NCI-H2227 treated with DMSO at 0.1 percent for 48 hours (cell line): Measurements from ENCODE around the gene UBA1.

ENCODE experiments used
- DNase-seq: peaks from one replicate; lab custom pipeline; 2025; lab: John Stamatoyannopoulos, UW

The UBA1 gene

DNA sequence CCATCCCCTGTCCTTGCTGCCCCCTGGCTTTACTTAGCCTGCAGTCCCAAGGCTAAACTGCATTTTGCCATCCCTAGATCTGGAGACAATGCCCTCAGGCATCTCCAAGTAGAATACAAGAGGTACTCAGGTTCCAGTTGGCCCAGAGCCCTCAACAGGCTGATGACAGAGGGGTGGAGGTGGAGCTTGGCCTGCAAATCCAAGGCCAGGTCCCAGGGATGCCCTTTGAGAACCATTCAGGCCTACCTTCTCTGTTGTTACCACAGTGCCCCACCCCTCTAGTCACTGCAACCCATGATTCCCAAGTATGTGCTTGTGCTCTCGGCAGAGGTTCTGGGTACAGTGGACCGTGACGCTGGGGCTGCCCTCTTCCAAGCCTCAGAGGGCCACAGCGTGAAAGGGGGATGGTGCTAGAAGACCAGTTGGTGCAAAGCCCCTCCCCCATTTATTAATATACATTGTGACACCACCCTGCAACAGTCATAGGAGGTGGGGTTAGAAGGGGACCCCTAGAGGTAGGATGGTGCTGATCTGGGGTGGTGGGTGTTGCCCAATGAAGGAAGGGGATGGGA lies 6.4 kb upstream of the UBA1 start:
- no peak for DNase-seq

DNA sequence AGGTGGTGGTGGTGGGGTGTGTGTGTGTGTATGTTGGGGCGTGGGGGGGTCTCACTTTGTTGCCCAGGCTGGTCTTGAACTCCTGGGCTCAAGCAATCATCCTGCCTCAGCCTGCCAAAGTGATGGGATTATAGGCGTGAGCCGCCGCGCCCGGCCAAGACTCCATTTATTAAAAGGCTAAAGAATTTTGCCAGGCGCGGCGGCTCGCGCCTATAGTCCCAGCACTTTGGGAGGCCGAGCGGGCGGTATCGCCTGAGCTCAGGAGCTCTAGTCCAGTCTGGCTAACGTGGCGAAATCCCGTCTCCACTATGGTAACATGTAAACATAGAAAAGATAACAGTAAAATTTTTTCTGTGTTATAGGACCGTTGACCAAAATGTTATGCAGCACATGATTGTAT lies 3.7 kb upstream of the UBA1 start:
- DNase-seq = no peak

DNA sequence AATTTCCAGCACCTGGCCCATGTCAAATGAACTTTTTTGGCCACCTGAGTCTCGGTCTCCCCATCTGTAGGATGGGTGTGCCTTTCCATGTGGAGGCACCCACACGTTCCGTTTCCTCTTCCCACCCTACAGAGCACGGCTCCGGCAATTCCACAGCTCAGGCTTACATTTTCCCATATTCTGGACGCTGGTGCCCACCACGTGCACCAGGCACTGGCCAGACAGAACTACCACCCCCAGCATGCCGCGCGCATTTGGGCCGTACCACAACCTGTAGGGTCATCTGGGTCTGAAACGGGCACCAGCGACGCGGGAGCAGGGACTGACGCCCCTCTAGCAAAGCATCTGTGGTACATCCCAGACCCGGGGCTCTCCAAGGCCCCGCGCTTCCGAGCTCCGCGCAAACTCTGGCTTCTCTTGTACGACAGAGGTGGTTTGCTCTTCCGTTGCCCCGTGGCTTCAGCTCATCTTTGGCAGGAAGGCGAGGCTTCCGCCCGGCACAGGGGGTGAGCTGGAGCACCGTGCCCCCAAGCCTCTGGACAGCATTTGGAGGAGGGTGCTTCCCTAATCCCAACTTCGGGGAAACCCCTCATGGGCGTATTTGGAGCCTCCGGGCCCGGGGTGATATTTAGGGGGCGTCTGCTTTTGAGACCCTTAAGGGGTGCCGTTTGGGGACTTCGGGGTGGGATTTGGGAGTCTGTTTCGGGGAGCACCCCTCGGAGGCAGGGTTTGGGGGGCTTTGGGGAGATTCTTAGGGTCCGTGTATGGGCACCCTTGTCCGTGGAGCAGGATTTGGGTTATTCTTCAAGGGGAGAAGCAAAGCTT lies 3.0 kb upstream of the UBA1 start:
- DNase-seq = peak; percentile 97

DNA sequence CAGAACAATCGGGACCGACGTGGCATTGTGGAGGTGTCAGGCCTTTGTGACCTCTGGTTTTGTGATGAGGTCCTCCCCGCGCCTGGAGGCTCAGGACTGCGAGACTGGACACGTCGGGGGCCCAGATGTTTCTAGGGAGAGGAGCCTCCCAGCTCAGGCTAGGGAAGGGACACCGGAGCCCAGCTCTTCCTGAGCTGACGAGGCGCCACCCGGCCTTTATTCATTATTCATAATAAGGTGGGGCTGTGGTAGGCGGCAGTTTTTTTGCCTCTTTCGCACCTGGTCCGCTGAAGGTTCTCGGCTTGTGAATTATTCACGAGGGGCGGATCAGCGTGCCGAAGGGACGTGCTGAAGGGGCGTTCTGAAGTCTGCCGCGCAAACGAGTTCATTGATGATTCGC lies 2.3 kb upstream of the UBA1 start:
- DNase-seq = peak; percentile 52

DNA sequence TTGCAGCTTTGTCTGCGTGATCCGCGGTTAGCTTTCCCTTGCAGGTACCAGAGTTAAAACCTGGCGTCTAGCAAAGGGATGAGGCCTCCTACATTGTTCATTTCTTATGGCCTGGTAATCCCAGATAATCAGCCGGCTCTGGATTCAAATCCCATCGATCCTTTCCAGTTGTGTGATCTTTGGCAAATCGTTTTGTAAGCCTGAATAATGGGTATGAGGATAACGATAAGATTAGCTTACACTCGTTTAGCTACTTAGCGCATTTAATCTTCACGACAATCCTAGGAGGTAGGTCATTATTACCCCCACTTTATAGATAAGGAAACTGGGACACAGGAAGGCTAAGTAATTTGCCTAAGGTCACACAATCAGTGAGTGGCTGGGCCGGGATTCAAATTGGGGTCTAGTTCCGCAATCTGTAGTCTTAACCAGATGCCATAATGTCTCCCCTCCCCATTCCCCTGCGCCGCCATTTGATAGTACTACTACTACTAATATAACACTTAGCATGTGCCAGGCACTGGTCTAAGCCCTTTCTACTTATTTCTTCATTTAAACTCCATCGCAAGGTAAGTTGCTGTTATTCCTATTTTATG lies 1.7 kb upstream of the UBA1 start:
- DNase-seq = no peak

DNA sequence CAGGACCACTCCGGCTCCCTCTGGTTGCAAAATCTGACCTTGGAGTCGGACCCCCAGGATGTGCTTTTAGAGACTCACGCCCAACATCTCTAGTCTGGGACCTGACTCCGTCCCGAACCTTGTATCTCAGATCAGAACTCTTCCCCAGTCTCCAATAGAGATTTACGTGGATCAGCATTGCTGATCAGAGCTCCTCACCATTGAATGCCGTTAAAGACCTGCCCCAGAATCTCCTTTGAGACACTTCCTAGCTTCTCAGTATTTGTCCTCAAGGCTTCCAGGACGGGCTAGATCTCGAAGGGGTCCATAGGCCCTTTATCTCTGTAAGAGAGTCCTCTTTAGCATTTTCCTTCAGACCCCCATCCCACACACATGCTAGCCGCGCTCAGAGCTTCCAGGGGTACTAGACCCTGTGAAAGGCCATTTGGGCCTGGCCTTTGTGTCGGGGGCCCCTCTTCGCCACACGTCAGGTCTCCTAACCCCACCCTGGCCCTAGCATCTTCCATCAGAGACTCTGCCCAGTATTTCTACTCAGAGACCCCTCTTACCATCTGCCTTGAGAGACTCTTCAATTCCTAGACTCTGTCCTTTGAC lies 662 bp downstream of the UBA1 start:
- peak; percentile 21 for DNase-seq

DNA sequence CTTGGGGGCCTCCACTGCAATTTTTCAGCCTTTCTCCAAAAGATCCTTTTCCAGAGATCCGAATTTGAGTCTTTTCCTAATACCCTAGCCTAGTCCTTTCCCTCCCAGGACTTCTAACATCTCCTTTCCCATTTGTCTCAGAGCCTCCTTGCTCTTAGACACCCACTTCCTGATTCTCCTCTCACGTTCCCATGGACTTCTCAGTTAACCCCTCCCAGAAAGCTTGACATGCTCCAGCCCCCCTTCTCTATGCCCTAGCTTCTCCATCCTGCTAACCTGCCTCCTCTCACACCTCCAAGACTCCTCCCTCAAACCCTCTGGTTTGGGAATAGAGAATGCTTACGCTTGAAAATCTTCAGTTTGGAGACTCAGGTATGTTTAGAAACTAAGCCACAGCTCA lies 2.5 kb downstream of the UBA1 start:
- DNase-seq = no peak

DNA sequence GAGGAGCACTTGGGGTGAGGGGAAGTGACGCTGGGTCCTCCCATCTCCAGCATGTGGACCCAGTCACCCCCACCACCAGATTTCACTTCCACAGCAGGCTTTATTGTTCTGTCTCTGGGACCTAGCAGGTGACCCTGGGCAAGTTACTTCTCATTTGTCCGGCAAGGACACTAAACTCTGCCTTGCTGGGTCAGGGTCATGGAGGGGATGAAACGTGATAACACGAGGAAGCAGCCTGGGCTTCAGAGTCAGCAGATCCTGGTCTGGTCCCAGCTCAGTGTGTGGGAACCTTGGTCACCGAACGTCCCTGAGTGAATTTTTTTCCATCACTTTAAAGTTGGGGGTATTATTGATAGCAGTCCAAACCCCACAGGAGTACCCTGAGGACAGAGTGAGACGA lies 3.9 kb downstream of the UBA1 start:
- DNase-seq = no peak

DNA sequence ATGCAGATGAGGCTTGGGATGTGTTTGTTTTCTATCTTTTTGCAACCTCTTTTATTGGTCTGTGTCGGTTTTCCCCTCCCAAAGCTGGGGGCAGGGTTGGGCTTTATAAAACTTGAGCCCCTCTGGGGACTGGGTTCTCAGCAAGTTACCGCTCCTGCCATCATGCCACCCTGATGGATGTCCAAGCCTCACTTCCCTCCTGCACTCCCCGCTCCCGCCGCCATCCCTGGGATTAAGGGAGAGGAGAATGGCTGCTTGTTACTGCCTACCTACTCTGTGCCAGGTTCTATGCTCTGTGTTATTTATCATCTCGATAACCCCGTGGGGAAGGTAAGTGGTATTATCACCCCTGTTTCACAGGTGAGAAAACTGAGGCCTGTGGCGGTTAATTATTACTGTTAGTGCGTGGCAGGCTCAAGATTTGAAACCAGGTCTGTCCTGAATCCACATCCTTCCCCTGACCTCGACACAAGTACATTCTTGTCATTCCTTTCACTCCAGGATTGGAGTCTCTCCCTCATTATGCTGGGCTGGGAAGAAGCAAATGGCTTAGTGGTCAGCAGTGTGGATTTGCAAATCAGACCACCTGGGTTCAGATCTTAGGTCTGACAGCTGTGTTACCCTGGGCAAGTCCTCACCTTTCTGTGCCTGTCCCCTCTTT lies 4.5 kb downstream of the UBA1 start:
- no peak for DNase-seq

DNA sequence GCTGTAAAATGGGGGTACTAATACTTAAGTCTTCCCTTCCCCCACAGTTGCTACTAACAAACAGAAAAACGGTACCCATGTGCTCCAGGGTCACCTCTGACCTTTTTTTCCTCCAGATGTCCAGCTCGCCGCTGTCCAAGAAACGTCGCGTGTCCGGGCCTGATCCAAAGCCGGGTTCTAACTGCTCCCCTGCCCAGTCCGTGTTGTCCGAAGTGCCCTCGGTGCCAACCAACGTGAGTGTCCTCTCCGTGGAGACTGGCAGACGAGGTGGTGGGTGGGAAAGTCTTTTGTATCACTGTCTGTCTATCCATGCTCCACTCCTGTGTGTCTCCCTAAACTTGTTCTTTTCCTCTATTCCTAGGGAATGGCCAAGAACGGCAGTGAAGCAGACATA lies 5.1 kb downstream of the UBA1 start:
- DNase-seq = no peak

DNA sequence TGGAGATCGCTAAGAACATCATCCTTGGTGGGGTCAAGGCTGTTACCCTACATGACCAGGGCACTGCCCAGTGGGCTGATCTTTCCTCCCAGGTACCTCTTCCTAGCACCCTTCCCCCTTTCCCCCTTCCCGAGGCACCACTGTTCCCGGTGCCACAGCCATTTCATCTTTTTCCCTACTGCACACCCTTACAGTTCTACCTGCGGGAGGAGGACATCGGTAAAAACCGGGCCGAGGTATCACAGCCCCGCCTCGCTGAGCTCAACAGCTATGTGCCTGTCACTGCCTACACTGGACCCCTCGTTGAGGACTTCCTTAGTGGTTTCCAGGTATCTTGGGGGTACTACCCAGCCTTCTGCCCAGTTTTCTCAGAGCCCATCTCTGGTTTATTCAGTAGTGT lies 5.7 kb downstream of the UBA1 start:
- DNase-seq = no peak

DNA sequence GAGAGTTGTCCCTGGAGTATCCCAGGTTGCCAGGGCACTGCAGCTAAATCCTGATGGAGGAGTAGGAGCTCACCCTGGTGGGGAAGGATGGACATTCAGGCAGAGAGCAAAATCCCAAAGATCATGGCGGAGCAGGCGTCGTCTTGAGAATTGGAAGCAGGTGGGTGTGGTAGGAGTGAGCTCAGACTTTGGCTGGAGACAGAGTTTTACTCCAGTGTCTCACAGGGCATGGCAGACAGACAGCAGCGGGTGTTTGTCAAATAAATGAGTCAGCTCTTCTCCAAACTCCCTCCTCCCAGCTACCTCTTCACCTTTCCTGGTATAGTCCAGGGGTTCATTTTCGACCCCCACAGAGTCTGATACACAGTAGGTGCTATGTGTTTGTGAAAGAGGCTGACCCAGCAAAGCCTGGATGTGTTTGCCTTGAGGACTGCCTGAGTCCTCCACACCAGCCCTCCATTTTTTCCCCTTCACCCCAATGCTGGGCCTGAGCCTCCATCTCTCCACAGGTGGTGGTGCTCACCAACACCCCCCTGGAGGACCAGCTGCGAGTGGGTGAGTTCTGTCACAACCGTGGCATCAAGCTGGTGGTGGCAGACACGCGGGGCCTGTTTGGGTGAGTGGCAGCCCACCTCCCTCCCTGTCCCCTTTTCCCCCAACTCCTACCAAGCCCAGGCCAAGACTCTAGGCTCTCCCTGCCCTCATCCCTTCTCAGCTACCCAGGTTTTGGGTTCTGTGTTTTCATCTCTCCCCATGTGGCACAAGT lies 6.9 kb downstream of the UBA1 start:
- peak; percentile 3 for DNase-seq

DNA sequence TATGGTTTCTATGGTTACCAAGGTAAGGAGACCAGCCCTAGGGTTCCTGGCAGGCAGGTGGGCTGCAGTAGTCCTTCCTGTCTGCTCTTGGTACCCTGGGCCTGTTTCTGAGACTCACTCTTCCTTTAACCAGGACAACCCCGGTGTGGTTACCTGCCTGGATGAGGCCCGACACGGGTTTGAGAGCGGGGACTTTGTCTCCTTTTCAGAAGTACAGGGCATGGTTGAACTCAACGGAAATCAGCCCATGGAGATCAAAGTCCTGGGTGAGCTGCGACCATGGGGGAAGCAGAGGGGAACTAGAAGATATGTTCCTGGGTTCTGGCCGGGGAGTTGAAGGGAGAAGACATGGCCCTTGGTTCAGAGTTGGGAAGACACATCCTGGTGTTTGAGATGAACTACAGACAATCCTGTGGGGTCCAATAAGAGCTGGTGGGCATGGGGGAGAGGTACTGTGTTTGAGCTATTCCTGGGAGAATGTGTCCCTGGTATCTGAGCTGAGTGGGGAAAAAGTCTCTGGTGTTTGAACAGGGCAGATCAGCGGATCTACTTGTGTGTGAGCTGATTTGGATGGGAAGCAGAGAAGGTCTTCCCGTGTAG lies 7.8 kb downstream of the UBA1 start:
- no peak for DNase-seq

DNA sequence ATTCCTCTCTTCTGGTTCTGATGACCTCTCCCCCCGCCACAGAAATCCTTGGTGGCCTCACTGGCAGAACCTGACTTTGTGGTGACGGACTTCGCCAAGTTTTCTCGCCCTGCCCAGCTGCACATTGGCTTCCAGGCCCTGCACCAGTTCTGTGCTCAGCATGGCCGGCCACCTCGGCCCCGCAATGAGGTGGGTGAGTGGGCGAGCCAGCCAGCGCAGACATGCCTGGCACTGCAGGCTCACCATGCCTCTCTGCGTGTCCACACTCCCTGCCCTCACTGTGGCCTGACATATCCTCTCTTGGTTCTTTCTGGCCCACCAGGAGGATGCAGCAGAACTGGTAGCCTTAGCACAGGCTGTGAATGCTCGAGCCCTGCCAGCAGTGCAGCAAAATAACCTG lies 8.7 kb downstream of the UBA1 start:
- no peak for DNase-seq

DNA sequence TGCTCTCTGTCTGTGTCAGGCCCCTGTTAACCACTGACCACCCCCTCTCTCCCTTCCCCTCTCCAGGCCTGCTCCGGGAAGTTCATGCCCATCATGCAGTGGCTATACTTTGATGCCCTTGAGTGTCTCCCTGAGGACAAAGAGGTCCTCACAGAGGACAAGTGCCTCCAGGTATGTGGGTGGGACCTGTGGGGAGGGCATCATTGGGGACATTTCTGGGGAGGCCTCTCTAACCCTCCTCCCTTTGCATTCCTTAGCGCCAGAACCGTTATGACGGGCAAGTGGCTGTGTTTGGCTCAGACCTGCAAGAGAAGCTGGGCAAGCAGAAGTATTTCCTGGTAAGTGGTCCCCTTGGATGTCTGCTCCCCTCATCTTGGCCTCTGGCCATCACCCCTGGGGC lies 9.2 kb downstream of the UBA1 start:
- DNase-seq = no peak

DNA sequence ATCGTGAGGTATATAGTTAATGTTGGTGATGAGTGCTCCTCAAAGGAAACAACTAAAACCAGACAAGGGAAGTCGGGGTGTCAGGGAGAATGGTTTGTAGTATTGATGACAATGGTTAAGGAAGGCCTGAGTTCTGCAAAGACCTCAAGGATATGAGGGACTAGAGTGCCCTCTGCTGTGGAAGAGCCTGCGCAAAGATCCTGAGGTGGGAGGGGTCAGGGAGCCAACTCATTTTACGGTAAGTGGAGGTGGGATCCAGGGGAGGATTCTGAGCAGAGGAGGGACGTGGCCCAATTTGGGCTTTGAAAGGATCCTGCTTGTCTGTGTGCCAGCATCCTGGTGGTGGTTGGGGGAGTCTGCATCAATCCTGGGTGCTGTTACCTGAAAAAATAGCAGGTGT lies 11.3 kb downstream of the UBA1 start:
- no peak for DNase-seq

DNA sequence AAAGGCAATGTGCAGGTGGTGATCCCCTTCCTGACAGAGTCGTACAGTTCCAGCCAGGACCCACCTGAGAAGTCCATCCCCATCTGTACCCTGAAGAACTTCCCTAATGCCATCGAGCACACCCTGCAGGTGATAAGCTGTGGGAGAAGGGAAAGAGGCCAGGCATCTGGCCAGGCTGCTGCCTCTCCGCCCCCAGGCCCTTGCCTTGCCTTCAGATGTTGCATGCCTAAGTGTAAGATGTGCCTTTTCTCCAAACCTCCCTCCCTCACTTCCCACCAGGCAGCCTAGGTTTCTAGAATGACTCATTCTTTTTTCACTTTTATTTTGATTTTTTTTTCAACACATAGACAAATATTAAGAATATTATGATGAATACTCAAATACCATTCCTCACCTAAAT lies 12.7 kb downstream of the UBA1 start:
- DNase-seq = no peak

DNA sequence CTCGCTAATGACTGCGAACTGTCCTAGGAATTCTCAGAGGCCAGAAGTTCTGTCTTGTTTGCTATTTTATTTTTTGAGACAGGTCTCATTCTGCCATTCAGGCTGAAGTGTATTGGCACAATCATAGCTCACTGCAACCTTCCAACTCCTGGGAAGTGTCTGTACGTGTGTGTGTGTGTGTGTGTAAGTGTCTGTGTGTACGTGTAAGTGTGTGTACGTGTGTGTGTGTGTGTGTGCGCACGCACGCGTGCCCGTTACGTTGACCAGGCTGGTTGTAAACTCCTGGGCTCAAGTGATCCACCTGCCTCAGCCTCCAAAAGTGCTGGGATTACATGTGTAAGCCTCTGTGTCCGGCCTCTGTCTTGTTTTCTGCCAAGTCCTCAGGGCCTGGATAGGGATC lies 14.5 kb downstream of the UBA1 start:
- no peak for DNase-seq

DNA sequence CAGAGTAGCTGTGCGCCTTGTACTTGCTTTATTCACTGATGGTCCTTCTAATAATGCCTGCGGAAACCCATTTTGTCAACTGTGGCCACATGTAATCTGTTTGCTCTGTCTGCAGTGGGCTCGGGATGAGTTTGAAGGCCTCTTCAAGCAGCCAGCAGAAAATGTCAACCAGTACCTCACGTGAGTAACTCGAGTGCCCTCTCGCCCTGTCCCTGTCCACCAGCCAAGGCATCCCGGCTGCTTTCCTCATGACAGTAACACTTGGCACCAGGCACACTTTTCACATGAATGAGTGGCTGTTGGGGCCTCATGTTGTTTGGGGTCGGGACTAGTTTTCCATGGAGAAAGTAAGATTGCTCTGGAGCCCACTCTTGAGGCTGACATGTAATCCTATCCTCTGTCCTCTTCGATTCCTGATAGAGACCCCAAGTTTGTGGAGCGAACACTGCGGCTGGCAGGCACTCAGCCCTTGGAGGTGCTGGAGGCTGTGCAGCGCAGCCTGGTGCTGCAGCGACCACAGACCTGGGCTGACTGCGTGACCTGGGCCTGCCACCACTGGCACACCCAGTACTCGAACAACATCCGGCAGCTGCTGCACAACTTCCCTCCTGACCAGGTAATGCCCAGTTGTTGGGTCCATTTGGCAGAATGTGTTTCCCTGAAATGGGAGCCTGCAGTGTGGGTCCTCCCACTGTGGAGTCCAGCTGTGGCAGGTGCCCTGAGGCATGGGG lies 16.0 kb downstream of the UBA1 start:
- DNase-seq = no peak

DNA sequence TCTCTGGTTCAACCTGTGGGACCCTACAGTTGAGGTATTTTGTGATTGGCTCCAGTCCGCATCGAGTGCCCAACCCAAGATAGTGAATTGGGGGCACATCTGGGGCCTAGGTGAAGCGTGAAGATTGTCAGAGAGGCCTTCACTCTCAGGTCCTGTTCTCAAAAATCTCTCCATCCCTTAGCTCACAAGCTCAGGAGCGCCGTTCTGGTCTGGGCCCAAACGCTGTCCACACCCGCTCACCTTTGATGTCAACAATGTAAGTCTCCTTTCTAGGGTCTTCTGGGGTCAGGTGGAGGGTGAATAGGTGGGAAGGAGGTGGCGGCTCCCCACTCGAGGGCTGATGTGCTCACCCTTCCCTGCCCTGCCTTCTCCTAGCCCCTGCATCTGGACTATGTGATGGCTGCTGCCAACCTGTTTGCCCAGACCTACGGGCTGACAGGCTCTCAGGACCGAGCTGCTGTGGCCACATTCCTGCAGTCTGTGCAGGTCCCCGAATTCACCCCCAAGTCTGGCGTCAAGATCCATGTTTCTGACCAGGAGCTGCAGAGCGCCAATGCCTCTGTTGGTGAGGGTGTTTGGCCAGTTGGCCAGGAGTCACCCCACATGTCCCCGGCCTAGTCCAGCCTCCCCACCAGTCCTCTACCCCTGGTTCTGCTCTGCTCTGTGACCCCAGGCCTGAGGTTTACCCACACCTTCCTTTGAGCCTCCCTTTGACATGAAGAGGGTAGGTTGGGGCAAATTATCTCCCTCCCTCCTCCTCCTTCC lies 17.2 kb downstream of the UBA1 start:
- DNase-seq = no peak
